GM19099 (cell line): ENCODE measurements around the gene PDPN.

Experiments
- POLR2A ChIP-seq: IDR thresholded peaks from 3 replicates; pipeline ENCODE4 v1.6.1; 2011; ENCODE audit warnings: low read depth; ENCODE audit not compliant: insufficient read length; ENCODE audit errors: extremely low read depth

PDPN gene

GRCh38 chr1:13583595-13583965 lies at the start of gene PDPN:
TSS of gene PDPN (plus strand) at chr1:13583832. CDS start at chr1:13584034, 202 bp downstream.
- no peak for TF ChIP-seq POLR2A

- TF ChIP-seq POLR2A: no peak
Measured at GRCh38 chr1:13535227-13535626, 48.4 kb upstream of the PDPN start.

GRCh38 chr1:13536571-13536970 lies 47.1 kb upstream of the PDPN start:
- TF ChIP-seq POLR2A: no peak

- no peak for TF ChIP-seq POLR2A
Measured at GRCh38 chr1:13538832-13539231, 44.8 kb upstream of the PDPN start.

GRCh38 chr1:13539683-13540082 lies 43.9 kb upstream of the PDPN start:
- no peak for TF ChIP-seq POLR2A

GRCh38 chr1:13540866-13541265 lies 42.8 kb upstream of the PDPN start:
- TF ChIP-seq POLR2A: no peak

- no peak for TF ChIP-seq POLR2A
Measured at GRCh38 chr1:13541435-13542215, 42.0 kb upstream of the PDPN start.

- TF ChIP-seq POLR2A: no peak
Measured at GRCh38 chr1:13543451-13544220, 40.0 kb upstream of the PDPN start.

- no peak for TF ChIP-seq POLR2A
Measured at GRCh38 chr1:13544221-13544556, 39.4 kb upstream of the PDPN start.

- no peak for TF ChIP-seq POLR2A
Measured at GRCh38 chr1:13546791-13547190, 36.8 kb upstream of the PDPN start.

- no peak for TF ChIP-seq POLR2A
Measured at GRCh38 chr1:13548281-13548680, 35.4 kb upstream of the PDPN start.

GRCh38 chr1:13549021-13549420 lies 34.6 kb upstream of the PDPN start:
- TF ChIP-seq POLR2A: no peak

- no peak for TF ChIP-seq POLR2A
Measured at GRCh38 chr1:13549521-13549920, 34.1 kb upstream of the PDPN start.

- TF ChIP-seq POLR2A: no peak
Measured at GRCh38 chr1:13550663-13551062, 33.0 kb upstream of the PDPN start.

- TF ChIP-seq POLR2A: no peak
Measured at GRCh38 chr1:13554798-13555197, 28.8 kb upstream of the PDPN start.

- TF ChIP-seq POLR2A: no peak
Measured at GRCh38 chr1:13556224-13556764, 27.3 kb upstream of the PDPN start.
